DND-41 (cell line): ENCODE measurements around the gene SNTG2.

Source experiments
- ATAC-seq: fragments of 200-7000 bp; cut with Tn5 transposase; 3 replicates; pipeline ENCODE4 v1.9.1; 2021; ENCODE audit warnings: low read depth; ENCODE audit not compliant: insufficient read depth
- DNase-seq: peaks from one replicate; pipeline ENCODE4 v3.0.0-alpha.2; 2020
- H2AFZ ChIP-seq: 2 replicates; pipeline ENCODE4 v1.6.0; 2012; ENCODE audit warnings: low read depth, low read length
- H3K27ac ChIP-seq: 2 replicates; pipeline ENCODE4 v1.5.1; 2012; ENCODE audit warnings: low read length, inconsistent platforms
- H3K27me3 ChIP-seq: fragments of 200-600 bp; sonication (generic); 2 replicates; pipeline ENCODE4 v1.6.0; 2012; ENCODE audit warnings: low read length, mild to moderate bottlenecking, inconsistent platforms; ENCODE audit not compliant: insufficient read depth, poor library complexity
- H3K36me3 ChIP-seq: 2 replicates; pipeline ENCODE4 v1.5.1; 2012; ENCODE audit warnings: low read length, inconsistent platforms; ENCODE audit not compliant: insufficient read depth
- H3K4me1 ChIP-seq: 2 replicates; pipeline ENCODE4 v1.5.1; 2012; ENCODE audit warnings: mild to moderate bottlenecking, low read length; ENCODE audit not compliant: insufficient read depth
- H3K4me2 ChIP-seq: 2 replicates; pipeline ENCODE4 v1.6.0; 2012; ENCODE audit warnings: mild to moderate bottlenecking, moderate library complexity, low read length, inconsistent platforms; ENCODE audit not compliant: insufficient read depth
- H3K4me3 ChIP-seq, 2 experiments: fragments of 200-600 bp in 1 of 2; shearing (Covaris generic) in 1 of 2; 2 replicates each; pipeline ENCODE4 v1.5.1; 2012 to 2016; ENCODE audit warnings: inconsistent platforms in 2 of 2, low read length in 2 of 2, mild to moderate bottlenecking in 2 of 2, low read depth in 1 of 2, moderate library complexity in 1 of 2
- H3K79me2 ChIP-seq: 2 replicates; pipeline ENCODE4 v1.6.0; 2012; ENCODE audit warnings: low read length, inconsistent platforms; ENCODE audit not compliant: insufficient read depth
- H3K9ac ChIP-seq: 2 replicates; pipeline ENCODE4 v1.6.0; 2012; ENCODE audit warnings: low read depth, mild to moderate bottlenecking, inconsistent platforms, low read length, moderate library complexity
- H3K9me3 ChIP-seq: 2 replicates; pipeline ENCODE4 v1.5.1; 2012; ENCODE audit warnings: low read length, moderate library complexity, mild to moderate bottlenecking, inconsistent platforms; ENCODE audit not compliant: insufficient read depth, severe bottlenecking
- H4K20me1 ChIP-seq: 2 replicates; pipeline ENCODE4 v1.6.0; 2012; ENCODE audit warnings: low read length; ENCODE audit not compliant: insufficient read depth
- EZH2 ChIP-seq: IDR thresholded peaks from 3 replicates; pipeline ENCODE4 v1.6.1; 2012; ENCODE audit warnings: borderline replicate concordance, low read depth, mild to moderate bottlenecking, moderate library complexity, low read length, inconsistent platforms; ENCODE audit not compliant: severe bottlenecking
- TF ChIP-seq, protein P1 (sequence below): IDR thresholded peaks from 2 replicates; pipeline ENCODE4 v1.5.1; 2012; ENCODE audit warnings: borderline replicate concordance, low read length, moderate library complexity, mild to moderate bottlenecking; ENCODE audit not compliant: poor library complexity, severe bottlenecking; ENCODE audit errors: extremely low read depth

SNTG2 gene

DNA sequence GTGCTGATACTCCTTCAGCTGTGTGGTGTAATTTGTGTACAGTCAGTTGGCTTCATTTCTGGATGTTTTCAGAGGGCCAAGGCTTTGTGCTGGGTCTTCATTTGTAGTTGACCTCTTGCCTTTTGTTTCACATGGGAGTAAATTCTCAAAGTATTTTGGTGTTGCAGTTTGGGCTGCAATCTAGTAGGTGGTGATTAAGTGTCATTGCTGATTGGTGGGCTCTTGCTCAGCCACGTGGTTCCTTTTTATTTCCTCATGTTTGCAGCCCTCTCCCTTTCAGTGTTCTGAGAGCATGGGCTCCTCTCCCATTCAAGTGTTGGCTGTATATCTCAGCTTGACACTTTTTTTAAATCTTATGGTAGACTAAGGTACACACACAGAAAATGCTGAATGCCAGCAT, 96.8 kb downstream of the SNTG2 start:
- peaks cover 6% of the 10 kb centered on the region; the same call in 1 of the 2 replicates for H3K36me3 ChIP-seq
- H2AFZ ChIP-seq = no peak overlapping the region
- TF ChIP-seq, protein P1, sequence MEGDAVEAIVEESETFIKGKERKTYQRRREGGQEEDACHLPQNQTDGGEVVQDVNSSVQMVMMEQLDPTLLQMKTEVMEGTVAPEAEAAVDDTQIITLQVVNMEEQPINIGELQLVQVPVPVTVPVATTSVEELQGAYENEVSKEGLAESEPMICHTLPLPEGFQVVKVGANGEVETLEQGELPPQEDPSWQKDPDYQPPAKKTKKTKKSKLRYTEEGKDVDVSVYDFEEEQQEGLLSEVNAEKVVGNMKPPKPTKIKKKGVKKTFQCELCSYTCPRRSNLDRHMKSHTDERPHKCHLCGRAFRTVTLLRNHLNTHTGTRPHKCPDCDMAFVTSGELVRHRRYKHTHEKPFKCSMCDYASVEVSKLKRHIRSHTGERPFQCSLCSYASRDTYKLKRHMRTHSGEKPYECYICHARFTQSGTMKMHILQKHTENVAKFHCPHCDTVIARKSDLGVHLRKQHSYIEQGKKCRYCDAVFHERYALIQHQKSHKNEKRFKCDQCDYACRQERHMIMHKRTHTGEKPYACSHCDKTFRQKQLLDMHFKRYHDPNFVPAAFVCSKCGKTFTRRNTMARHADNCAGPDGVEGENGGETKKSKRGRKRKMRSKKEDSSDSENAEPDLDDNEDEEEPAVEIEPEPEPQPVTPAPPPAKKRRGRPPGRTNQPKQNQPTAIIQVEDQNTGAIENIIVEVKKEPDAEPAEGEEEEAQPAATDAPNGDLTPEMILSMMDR = peak; percentile 61
- no peak for TF ChIP-seq EZH2
- 0 out of 2 replicates have a peak, but pooled peaks cover 10% of the 10 kb centered on the region for H3K79me2 ChIP-seq
- peaks cover 17% of the 10 kb centered on the region for H3K9me3 ChIP-seq
- H3K4me3 ChIP-seq = no peak overlapping the region
- H4K20me1 ChIP-seq = no peaks in the 10 kb centered on the region
- H3K4me1 ChIP-seq = no peaks in the 10 kb centered on the region
- no peak overlapping the region for H3K9ac ChIP-seq
- ATAC-seq = peak; percentile 66; the same call in 2 of the 3 replicates
- no peak overlapping the region for H3K4me2 ChIP-seq
- H3K27ac ChIP-seq = no peak overlapping the region
- H3K27me3 ChIP-seq = no peaks in the 10 kb centered on the region
- DNase-seq = no peak

DNA sequence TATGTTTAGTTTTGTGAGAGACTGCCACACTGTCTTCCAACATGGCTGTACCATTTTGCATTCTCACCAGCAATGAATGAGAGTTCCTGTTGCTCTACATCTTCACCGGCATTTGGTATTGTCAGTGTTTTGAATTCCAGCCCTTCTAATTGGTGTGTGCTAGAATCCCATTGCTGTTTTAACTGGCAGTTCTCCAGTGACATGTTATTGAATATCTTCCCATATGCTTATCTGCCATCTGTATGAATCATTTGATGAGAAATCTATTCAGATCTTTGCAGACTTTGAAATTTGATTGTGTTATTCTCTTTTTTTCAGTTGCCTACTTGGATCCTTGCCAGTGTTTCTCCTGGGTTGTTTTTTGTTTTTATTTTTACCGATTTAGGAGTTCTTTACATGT, 99.0 kb downstream of the SNTG2 start:
- DNase-seq = no peak
- Histone ChIP-seq H3K27me3 (no peaks in the 10 kb centered on the region), H4K20me1 (no peaks in the 10 kb centered on the region), H3K4me1 (no peaks in the 10 kb centered on the region), H3K9me3 (peaks cover 9% of the 10 kb centered on the region), H3K36me3 (peaks cover 6% of the 10 kb centered on the region; the same call in 1 of the 2 replicates), H3K4me2 (no peak overlapping the region), H3K4me3 (no peak overlapping the region), H3K79me2 (0 out of 2 replicates have a peak, but pooled peaks cover 8% of the 10 kb centered on the region), H3K27ac (no peak overlapping the region), H3K9ac (no peak overlapping the region), H2AFZ (no peak overlapping the region)
- no peak for TF ChIP-seq EZH2
- TF ChIP-seq, protein P1 = no peak
- no peak for ATAC-seq

DNA sequence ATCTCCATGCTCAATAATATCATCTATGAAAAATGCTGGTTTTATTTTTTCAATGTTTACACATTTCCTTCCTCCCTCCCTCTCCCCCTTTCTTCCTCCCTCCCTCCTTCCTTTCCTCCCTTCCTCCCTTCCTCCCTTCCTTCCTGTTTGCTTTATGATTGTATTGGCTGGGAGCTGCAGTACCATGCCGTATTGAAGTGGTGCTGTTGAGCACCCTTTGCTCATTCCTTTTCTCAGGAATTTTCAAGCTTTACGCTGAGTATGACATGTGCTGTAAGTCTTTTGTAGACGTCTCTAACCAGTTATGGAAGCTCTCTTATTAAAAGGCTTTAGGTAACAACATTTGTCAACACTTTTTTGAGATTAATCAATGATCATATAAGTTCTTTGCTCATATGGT, 100.4 kb downstream of the SNTG2 start:
- TF ChIP-seq EZH2 = no peak
- TF ChIP-seq, protein P1 = peak; percentile 24
- no peaks in the 10 kb centered on the region for H4K20me1 ChIP-seq
- no peaks in the 10 kb centered on the region for H3K27me3 ChIP-seq
- no peak overlapping the region for H3K9ac ChIP-seq
- DNase-seq = no peak
- H2AFZ ChIP-seq = no peak overlapping the region
- H3K4me1 ChIP-seq = no peaks in the 10 kb centered on the region
- H3K36me3 ChIP-seq = peaks cover 11% of the 10 kb centered on the region; the same call in 1 of the 2 replicates
- peaks cover 6% of the 10 kb centered on the region for H3K9me3 ChIP-seq
- H3K4me3 ChIP-seq = no peak overlapping the region
- 0 out of 2 replicates have a peak, but pooled peaks cover 3% of the 10 kb centered on the region for H3K79me2 ChIP-seq
- H3K27ac ChIP-seq = no peak overlapping the region
- no peak overlapping the region for H3K4me2 ChIP-seq
- ATAC-seq = no peak
